ENCODE measurements around the gene S100P. TPM values are rescaled to one million over a fixed set of nuclear protein-coding genes. Genes with fewer than 3 reads are reported as not detected.

Gene S100P
- total RNA-seq, 1 donor from 2014 or later, result not detected

GRCh38 chr4:6718932-6719610 lies 25.4 kb downstream of the S100P start:
- H3K4me3 Mint-ChIP-seq, result peak overlapping the region; percentile 48
- no peak overlapping the region for H2AFZ ChIP-seq (replicated peaks)

GRCh38 chr4:6719611-6720179 lies 26.0 kb downstream of the S100P start:
- Histone ChIP-seq H3K9me3 (ENCODE audit: low read depth) (no peaks in the 10 kb centered on the region), H3K36me3 (no peaks in the 10 kb centered on the region), H3K4me1 (peaks cover 8% of the 10 kb centered on the region), H3K4me2 (no peak overlapping the region), H3K27me3 (peaks cover 3% of the 10 kb centered on the region), H2AFZ (replicated peaks) (no peak overlapping the region), H3K79me2 (ENCODE audit: low read depth) (peaks cover 25% of the 10 kb centered on the region), H3K27ac (no peak overlapping the region), H3K4me3 (no peak overlapping the region), H3F3A (ENCODE audit: low read depth) (peaks cover 17% of the 10 kb centered on the region), H4K20me1 (ENCODE audit: low read depth) (peaks cover 24% of the 10 kb centered on the region), H3K9ac (no peak overlapping the region)
- H3K36me3 Mint-ChIP-seq, result peaks cover 5% of the 10 kb centered on the region
- H3K9me3 Mint-ChIP-seq, result no peaks in the 10 kb centered on the region
- TF ChIP-seq EZH2phosphoT487 (IDR thresholded peaks at IDR 0.05) (no peak), CTCF (IDR thresholded peaks at IDR 0.05) (no peak), EZH2 (IDR thresholded peaks at IDR 0.05) (no peak)
- peaks cover 30% of the 10 kb centered on the region for H3K4me1 Mint-ChIP-seq
- DNase-seq (ENCODE audit: low spot score), result no peak
- peaks cover 7% of the 10 kb centered on the region for H3K27me3 Mint-ChIP-seq (ENCODE audit: insufficient read depth, low read depth)
- no peak overlapping the region for H3K27ac Mint-ChIP-seq
- no peak overlapping the region for H3K4me3 Mint-ChIP-seq

More at GRCh38 chr4:6718932-6719610, 25.4 kb downstream of the S100P start:
- H3F3A ChIP-seq (ENCODE audit: low read depth), result peaks cover 17% of the 10 kb centered on the region
- Mint-ChIP-seq H3K9me3 (no peaks in the 10 kb centered on the region), H3K36me3 (peaks cover 5% of the 10 kb centered on the region), H3K4me1 (peaks cover 24% of the 10 kb centered on the region), H3K27ac (no peak overlapping the region), H3K27me3 (ENCODE audit: insufficient read depth, low read depth) (peaks cover 4% of the 10 kb centered on the region)
- H3K9me3 ChIP-seq (ENCODE audit: low read depth), result no peaks in the 10 kb centered on the region
- H3K4me3 ChIP-seq, result no peak overlapping the region
- H4K20me1 ChIP-seq (ENCODE audit: low read depth), result peaks cover 24% of the 10 kb centered on the region
- no peak overlapping the region for H3K9ac ChIP-seq
- H3K4me1 ChIP-seq, result peaks cover 5% of the 10 kb centered on the region
- DNase-seq (ENCODE audit: low spot score), result no peak
- H3K27ac ChIP-seq, result no peak overlapping the region
- no peak overlapping the region for H3K4me2 ChIP-seq
- no peaks in the 10 kb centered on the region for H3K36me3 ChIP-seq
- TF ChIP-seq EZH2 (IDR thresholded peaks at IDR 0.05), result no peak
- no peak for TF ChIP-seq EZH2phosphoT487 (IDR thresholded peaks at IDR 0.05)
- TF ChIP-seq CTCF (IDR thresholded peaks at IDR 0.05), result no peak
- H3K79me2 ChIP-seq (ENCODE audit: low read depth), result peaks cover 25% of the 10 kb centered on the region
- peaks cover 9% of the 10 kb centered on the region for H3K27me3 ChIP-seq

- TF ChIP-seq CTCF (IDR thresholded peaks at IDR 0.05), result peak; percentile 96
- no peak for TF ChIP-seq EZH2 (IDR thresholded peaks at IDR 0.05)
- peak overlapping the region; percentile 50 for H3K4me3 Mint-ChIP-seq
- Histone ChIP-seq H3K9me3 (ENCODE audit: low read depth) (no peaks in the 10 kb centered on the region), H3K4me1 (peaks cover 11% of the 10 kb centered on the region), H2AFZ (replicated peaks) (no peak overlapping the region), H3K79me2 (ENCODE audit: low read depth) (peaks cover 25% of the 10 kb centered on the region), H3K9ac (no peak overlapping the region), H4K20me1 (ENCODE audit: low read depth) (peaks cover 24% of the 10 kb centered on the region), H3K27me3 (no peaks in the 10 kb centered on the region), H3F3A (ENCODE audit: low read depth) (peaks cover 18% of the 10 kb centered on the region), H3K4me3 (no peak overlapping the region), H3K4me2 (no peak overlapping the region), H3K36me3 (no peaks in the 10 kb centered on the region), H3K27ac (no peak overlapping the region)
- no peaks in the 10 kb centered on the region for H3K9me3 Mint-ChIP-seq
- peaks cover 7% of the 10 kb centered on the region for H3K27me3 Mint-ChIP-seq (ENCODE audit: insufficient read depth, low read depth)
- H3K4me1 Mint-ChIP-seq, result peaks cover 34% of the 10 kb centered on the region
- no peak overlapping the region for H3K27ac Mint-ChIP-seq
- peaks cover 5% of the 10 kb centered on the region for H3K36me3 Mint-ChIP-seq
- DNase-seq (ENCODE audit: low spot score), result peak; percentile 93
Measured at GRCh38 chr4:6720202-6720699, 26.6 kb downstream of the S100P start.

All from neural progenitor cell (in vitro differentiated cells).